MM.1S (cell line): ENCODE results near the gene DDO.

Experiments used
- EZH2 ChIP-seq: fragments of 300-600 bp; sonication (generic); optimal IDR thresholded peaks from 2 replicates; pipeline ENCODE3; 2017; ENCODE audit warnings: low read depth, mild to moderate bottlenecking, antibody characterized with exemption, low read length, mixed read lengths
- TF ChIP-seq, protein P1 (sequence below): fragments of 300-600 bp; sonication (generic); IDR thresholded peaks from 2 replicates; pipeline ENCODE4 v1.5.1; 2016; ENCODE audit warnings: antibody characterized with exemption, low read length, mixed read lengths

DNA sequence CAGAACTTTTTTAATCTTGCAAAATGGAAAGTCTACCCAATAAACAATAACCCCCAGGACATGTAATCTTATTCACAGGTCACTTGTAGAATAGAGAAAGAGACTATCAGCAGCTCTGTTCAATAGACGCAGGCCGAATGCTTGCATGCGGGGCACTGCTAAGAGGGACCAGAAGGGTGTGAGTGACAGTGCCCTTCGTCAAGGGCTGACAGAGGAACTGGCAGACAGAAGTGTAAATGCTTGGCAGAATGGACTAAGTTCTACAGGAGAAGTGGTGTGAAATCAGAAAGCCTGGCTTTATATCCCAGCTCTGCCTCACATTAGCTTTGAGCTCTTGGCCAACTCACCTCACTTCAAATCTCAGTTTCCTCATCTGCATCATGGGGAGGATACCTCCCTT lies 21.0 kb downstream of the DDO start:
- TF ChIP-seq, protein P1, sequence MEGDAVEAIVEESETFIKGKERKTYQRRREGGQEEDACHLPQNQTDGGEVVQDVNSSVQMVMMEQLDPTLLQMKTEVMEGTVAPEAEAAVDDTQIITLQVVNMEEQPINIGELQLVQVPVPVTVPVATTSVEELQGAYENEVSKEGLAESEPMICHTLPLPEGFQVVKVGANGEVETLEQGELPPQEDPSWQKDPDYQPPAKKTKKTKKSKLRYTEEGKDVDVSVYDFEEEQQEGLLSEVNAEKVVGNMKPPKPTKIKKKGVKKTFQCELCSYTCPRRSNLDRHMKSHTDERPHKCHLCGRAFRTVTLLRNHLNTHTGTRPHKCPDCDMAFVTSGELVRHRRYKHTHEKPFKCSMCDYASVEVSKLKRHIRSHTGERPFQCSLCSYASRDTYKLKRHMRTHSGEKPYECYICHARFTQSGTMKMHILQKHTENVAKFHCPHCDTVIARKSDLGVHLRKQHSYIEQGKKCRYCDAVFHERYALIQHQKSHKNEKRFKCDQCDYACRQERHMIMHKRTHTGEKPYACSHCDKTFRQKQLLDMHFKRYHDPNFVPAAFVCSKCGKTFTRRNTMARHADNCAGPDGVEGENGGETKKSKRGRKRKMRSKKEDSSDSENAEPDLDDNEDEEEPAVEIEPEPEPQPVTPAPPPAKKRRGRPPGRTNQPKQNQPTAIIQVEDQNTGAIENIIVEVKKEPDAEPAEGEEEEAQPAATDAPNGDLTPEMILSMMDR, result no peak
- TF ChIP-seq EZH2, result no peak
